ENCODE data around the gene BANP.

Gene BANP

GRCh38 chr16:88003316-88003715 lies 52.1 kb downstream of the BANP start:
- TF ChIP-seq, protein P1, sequence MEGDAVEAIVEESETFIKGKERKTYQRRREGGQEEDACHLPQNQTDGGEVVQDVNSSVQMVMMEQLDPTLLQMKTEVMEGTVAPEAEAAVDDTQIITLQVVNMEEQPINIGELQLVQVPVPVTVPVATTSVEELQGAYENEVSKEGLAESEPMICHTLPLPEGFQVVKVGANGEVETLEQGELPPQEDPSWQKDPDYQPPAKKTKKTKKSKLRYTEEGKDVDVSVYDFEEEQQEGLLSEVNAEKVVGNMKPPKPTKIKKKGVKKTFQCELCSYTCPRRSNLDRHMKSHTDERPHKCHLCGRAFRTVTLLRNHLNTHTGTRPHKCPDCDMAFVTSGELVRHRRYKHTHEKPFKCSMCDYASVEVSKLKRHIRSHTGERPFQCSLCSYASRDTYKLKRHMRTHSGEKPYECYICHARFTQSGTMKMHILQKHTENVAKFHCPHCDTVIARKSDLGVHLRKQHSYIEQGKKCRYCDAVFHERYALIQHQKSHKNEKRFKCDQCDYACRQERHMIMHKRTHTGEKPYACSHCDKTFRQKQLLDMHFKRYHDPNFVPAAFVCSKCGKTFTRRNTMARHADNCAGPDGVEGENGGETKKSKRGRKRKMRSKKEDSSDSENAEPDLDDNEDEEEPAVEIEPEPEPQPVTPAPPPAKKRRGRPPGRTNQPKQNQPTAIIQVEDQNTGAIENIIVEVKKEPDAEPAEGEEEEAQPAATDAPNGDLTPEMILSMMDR (IDR thresholded peaks at IDR 0.05; ENCODE audit: low read depth, low read length) = no peak
- no peak for DNase-seq
- H3K4me1 ChIP-seq = no peaks in the 10 kb centered on the region

GRCh38 chr16:88003736-88004135 lies 52.5 kb downstream of the BANP start:
- no peak for DNase-seq
- TF ChIP-seq, protein P1 (IDR thresholded peaks at IDR 0.05; ENCODE audit: low read depth, low read length) = no peak

More at GRCh38 chr16:88003316-88003715, 52.1 kb downstream of the BANP start:
- Histone ChIP-seq H3K4me3 (ENCODE audit: low read depth, low read length) (no peak overlapping the region), H3K36me3 (peaks cover 15% of the 10 kb centered on the region), H3K9me3 (no peaks in the 10 kb centered on the region), H3K27me3 (no peaks in the 10 kb centered on the region)

DNA sequence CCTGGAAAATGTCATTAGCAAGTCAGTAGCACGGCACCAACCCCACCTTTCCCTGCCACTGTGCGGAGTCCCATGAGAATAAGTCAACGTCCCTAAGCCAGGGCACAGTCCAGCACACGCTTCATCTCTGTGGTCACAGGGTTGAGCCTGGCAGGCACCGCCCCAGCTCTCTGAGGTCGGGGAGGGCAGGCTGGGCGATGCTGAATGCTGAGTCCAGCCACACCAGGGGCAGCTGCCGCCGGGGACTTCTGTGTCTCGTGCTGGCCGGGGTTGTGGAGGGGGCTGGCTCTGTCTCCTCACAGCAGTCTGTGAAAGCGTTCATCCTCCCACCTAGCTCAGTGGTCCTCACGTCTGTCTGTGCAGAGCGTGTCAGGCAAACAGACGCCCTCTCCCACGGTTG lies 53.2 kb downstream of the BANP start:
- no peak for DNase-seq
- peaks cover 15% of the 10 kb centered on the region for H3K36me3 ChIP-seq
- TF ChIP-seq, protein P1 (IDR thresholded peaks at IDR 0.05; ENCODE audit: low read depth, low read length) = no peak
- no peak overlapping the region for H3K4me3 ChIP-seq (ENCODE audit: low read depth, low read length)
- H3K27me3 ChIP-seq = no peaks in the 10 kb centered on the region
- no peaks in the 10 kb centered on the region for H3K9me3 ChIP-seq
- H3K4me1 ChIP-seq = no peaks in the 10 kb centered on the region

More at GRCh38 chr16:88003736-88004135, 52.5 kb downstream of the BANP start:
- H3K4me3 ChIP-seq (ENCODE audit: low read depth, low read length) = no peak overlapping the region
- no peaks in the 10 kb centered on the region for H3K4me1 ChIP-seq
- H3K27me3 ChIP-seq = no peaks in the 10 kb centered on the region
- no peaks in the 10 kb centered on the region for H3K9me3 ChIP-seq
- peaks cover 15% of the 10 kb centered on the region for H3K36me3 ChIP-seq

- DNase-seq = no peak
- Histone ChIP-seq H3K4me3 (ENCODE audit: low read depth, low read length) (no peak overlapping the region), H3K4me1 (no peaks in the 10 kb centered on the region), H3K9me3 (no peaks in the 10 kb centered on the region), H3K27me3 (no peaks in the 10 kb centered on the region), H3K36me3 (peaks cover 15% of the 10 kb centered on the region)
- TF ChIP-seq, protein P1 (IDR thresholded peaks at IDR 0.05; ENCODE audit: low read depth, low read length) = peak; percentile 14; the same call in 1 of the 2 replicates
These were observed 53.9 kb downstream of the BANP start for GRCh38 chr16:88005181-88005581.

DNA sequence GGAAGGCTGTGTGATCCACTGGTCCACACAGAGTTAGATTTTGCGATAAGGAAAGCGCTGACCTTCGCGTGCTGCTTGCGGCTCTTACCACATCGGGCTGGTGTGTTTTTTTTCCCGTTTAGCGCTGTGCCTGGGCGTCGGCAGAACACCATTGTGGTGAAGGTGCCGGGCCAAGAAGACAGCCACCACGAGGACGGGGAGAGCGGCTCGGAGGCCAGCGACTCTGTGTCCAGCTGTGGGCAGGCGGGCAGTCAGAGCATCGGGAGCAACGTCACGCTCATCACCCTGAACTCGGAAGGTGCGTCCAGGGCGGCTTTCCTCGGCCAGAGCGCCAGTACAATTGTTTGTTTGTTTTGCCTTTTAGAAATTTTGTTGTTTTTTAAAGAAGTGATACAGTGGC lies 54.7 kb downstream of the BANP start:
- H3K27me3 ChIP-seq = no peaks in the 10 kb centered on the region
- TF ChIP-seq, protein P1 (IDR thresholded peaks at IDR 0.05; ENCODE audit: low read depth, low read length) = no peak
- no peaks in the 10 kb centered on the region for H3K9me3 ChIP-seq
- no peak overlapping the region for H3K4me3 ChIP-seq (ENCODE audit: low read depth, low read length)
- H3K4me1 ChIP-seq = no peaks in the 10 kb centered on the region
- H3K36me3 ChIP-seq = peaks cover 15% of the 10 kb centered on the region
- no peak for DNase-seq

GRCh38 chr16:88007321-88007731 lies 56.1 kb downstream of the BANP start:
- TF ChIP-seq, protein P1 (IDR thresholded peaks at IDR 0.05; ENCODE audit: low read depth, low read length) = no peak
- H3K4me1 ChIP-seq = no peaks in the 10 kb centered on the region

More at GRCh38 chr16:88007321-88007731, 56.1 kb downstream of the BANP start:
- Histone ChIP-seq H3K36me3 (peaks cover 15% of the 10 kb centered on the region), H3K9me3 (no peaks in the 10 kb centered on the region), H3K27me3 (no peaks in the 10 kb centered on the region), H3K4me3 (ENCODE audit: low read depth, low read length) (no peak overlapping the region)
- DNase-seq = no peak
